ENCODE data around the gene CELSR1.

CELSR1 gene

GRCh38 chr22:46382524-46382923 lies 154.9 kb downstream of the CELSR1 start:
- no peak for DNase-seq (ENCODE audit: low read depth in 1 of 2, low spot score in 1 of 2)

- no peak for DNase-seq (ENCODE audit: low read depth in 1 of 2, low spot score in 1 of 2)
These were observed 155.7 kb downstream of the CELSR1 start for GRCh38 chr22:46381731-46382130.

- no peak for DNase-seq (ENCODE audit: low read depth in 1 of 2, low spot score in 1 of 2)
These were observed 156.3 kb downstream of the CELSR1 start for GRCh38 chr22:46381142-46381541.

GRCh38 chr22:46380581-46380980 lies 156.8 kb downstream of the CELSR1 start:
- no peak for DNase-seq (ENCODE audit: low read depth in 1 of 2, low spot score in 1 of 2)

GRCh38 chr22:46380069-46380468 lies 157.4 kb downstream of the CELSR1 start:
- DNase-seq (ENCODE audit: low read depth in 1 of 2, low spot score in 1 of 2): no peak

- no peak for DNase-seq (ENCODE audit: low read depth in 1 of 2, low spot score in 1 of 2)
These were observed 158.1 kb downstream of the CELSR1 start for GRCh38 chr22:46379066-46379930.

GRCh38 chr22:46378426-46379065 lies 158.9 kb downstream of the CELSR1 start:
- DNase-seq (ENCODE audit: low read depth in 1 of 2, low spot score in 1 of 2): no peak

- no peak for DNase-seq (ENCODE audit: low read depth in 1 of 2, low spot score in 1 of 2)
These were observed 159.6 kb downstream of the CELSR1 start for GRCh38 chr22:46377525-46378425.

- DNase-seq (ENCODE audit: low read depth in 1 of 2, low spot score in 1 of 2): no peak
These were observed 160.4 kb downstream of the CELSR1 start for GRCh38 chr22:46376908-46377524.

GRCh38 chr22:46376111-46376510 lies 161.3 kb downstream of the CELSR1 start:
- no peak for DNase-seq (ENCODE audit: low read depth in 1 of 2, low spot score in 1 of 2)

GRCh38 chr22:46374663-46375474 lies 162.6 kb downstream of the CELSR1 start:
- DNase-seq (ENCODE audit: low read depth in 1 of 2, low spot score in 1 of 2): no peak

GRCh38 chr22:46373921-46374662 lies 163.3 kb downstream of the CELSR1 start:
- no peak for DNase-seq (ENCODE audit: low read depth in 1 of 2, low spot score in 1 of 2)

GRCh38 chr22:46373159-46373558 lies 164.3 kb downstream of the CELSR1 start:
- no peak for DNase-seq (ENCODE audit: low read depth in 1 of 2, low spot score in 1 of 2)

- DNase-seq (ENCODE audit: low read depth in 1 of 2, low spot score in 1 of 2): no peak
These were observed 164.7 kb downstream of the CELSR1 start for GRCh38 chr22:46372686-46373085.

GRCh38 chr22:46371623-46372226 lies 165.7 kb downstream of the CELSR1 start:
- DNase-seq (ENCODE audit: low read depth in 1 of 2, low spot score in 1 of 2): no peak

- no peak for DNase-seq (ENCODE audit: low read depth in 1 of 2, low spot score in 1 of 2)
These were observed 166.7 kb downstream of the CELSR1 start for GRCh38 chr22:46370584-46371291.

- no peak for DNase-seq (ENCODE audit: low read depth in 1 of 2, low spot score in 1 of 2)
These were observed 167.5 kb downstream of the CELSR1 start for GRCh38 chr22:46369716-46370583.
